Stimulated activated naive CD4-positive, alpha-beta T cell (primary cell): ENCODE results near the gene TMEM88.

Experiments used
- DNase-seq, 6 experiments: peaks; one replicate each; lab custom pipeline; 2025; lab: John Stamatoyannopoulos, UW

Gene TMEM88

DNA sequence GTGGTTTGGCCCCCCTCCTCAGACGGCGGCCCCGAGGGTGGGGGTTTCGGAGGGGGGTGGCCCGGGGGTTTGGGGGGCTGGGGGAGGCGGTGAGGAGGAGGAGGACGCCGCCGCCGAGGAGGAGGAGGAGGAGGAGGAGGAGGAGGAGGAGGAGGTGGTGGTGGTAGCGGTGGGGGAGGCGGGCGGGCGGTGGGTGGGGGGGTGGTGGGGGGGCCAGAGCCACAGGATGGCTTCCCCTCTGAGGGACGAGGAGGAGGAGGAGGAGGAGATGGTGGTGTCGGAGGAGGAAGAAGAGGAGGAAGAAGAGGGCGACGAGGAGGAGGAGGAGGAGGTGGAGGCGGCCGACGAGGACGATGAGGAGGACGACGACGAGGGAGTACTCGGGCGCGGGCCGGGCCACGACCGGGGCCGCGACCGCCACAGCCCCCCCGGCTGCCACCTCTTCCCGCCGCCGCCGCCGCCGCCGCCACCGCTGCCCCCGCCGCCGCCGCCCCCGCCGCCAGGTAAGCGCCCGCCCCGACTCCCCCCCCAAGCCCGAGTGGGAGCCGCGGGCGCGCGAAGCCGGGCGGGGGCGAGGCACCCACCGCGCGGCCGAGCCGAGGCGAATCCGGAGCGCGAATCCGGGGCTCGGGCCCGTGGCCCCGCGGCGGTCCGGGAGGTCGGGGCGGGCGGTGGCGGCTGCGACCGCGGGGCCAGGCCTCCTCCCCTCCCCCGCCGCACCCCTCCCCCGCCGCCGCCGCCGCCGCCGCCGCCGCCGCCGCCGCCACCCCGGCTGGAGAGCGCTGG lies 29.9 kb downstream of the TMEM88 start:
- DNase-seq: peak in 4 of 6 experiments; percentile 30 to 45 (median 36)

GRCh38 chr17:7885367-7886226 lies 30.7 kb downstream of the TMEM88 start:
- DNase-seq: peak in 3 of 6 experiments; percentile 38 to 53 (median 45)

DNA sequence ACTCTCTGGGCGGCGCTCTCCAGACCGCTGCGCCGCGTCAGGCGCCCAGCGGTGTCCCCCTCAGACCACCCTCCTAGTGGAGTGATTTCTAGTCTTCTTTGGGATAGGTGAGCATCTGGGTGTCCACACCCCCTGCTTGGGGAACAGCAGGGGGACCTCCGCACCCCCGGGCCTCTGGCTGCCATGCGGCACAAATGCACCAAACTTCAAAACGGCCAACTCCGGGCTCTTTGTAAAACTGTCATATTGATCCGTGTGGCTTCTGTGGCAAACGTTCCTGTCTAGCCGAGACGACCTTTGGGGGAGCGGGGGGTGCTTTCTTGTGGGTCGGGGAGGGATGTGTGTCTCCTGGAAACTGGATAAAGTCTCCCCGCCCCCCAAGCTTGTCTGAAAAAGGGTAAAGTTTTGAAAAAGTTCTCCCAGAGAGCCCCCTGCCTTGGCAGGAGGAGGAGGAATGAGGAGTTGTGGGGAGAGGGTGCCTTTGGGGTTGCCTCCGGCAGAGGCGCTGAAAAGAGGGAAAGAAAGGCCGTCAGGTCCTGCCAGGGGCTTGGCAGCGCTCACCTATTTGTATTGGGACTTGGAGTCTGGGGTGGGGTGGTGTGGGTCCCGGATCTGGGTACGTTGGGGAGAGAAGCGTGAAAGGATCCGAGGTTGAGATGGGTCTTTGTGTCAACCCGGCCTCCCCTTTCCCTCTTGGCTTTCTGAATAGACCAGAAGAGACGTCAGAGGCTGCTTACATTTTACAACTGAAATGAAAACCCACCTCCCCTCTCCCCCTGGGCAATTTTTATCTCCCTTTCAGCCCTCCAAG lies 31.6 kb downstream of the TMEM88 start:
- peak; percentile 64 to 77 (median 66) for DNase-seq

DNA sequence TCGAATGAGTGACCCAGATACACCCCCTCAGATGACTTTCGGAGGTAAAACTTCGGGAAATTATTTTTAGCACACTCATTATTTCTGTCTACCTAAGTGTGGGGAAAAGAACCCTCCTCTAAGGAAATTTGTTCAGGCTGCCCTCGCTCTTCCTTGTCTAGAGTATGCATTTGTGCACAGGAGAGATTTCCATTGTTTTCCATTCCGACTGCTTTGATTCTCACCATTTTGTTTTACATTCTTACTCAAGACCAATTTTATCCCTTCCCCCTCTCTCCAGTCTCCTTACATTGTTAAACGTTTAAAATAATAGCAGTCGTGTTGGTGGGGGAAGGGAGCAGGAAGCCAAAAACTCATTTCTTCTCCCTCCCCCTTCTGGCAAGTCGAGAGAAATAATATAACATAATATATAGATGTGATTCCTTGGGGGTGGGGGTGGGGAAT lies 32.2 kb downstream of the TMEM88 start:
- no peak for DNase-seq

- DNase-seq: peak; percentile 71 to 95 (median 92)
Observed at GRCh38 chr17:7887482-7888183, 32.8 kb downstream of the TMEM88 start.

DNA sequence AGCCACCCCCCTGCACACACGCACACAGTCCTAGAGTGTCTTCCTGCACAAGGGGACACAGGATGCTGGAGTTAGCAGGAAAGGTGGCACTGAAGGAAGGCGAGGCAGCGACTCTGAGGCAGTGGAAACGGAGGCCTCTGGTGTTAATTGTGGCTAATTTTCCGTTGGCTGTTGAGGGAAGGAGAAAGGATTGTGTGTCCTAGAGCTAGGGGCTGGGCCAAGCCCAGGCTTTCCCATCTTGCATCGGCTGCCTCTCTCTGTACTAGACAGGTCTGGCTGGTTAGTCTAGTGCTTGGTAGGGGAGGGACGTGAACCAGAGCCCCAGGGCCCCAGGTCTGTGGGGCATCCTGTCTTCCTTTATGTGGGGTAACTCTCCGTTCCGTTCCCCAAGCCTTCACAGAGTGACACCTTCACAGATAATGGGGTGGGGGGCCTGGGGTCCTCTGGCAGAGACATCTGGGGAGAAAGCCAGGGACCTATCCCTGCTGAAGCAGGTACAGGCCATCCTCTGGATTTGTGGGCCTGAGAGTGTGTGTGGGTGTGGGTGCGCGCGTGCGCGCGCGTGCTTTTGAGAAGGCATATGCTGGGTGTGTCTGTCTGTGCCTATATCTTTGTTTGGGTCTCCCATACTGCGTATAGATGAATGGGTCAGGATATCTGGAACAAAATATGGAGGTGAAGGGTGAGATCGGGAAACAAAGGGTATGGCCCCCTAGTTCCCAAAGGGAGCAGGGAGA lies 33.5 kb downstream of the TMEM88 start, which contains the start of gene CHD3:
Gene CHD3 (plus strand): TSS at position 606 of the 737 bp plus-strand sequence. CDS start 212 bp downstream, outside the sequence.
- peak; percentile 17 to 53 (median 44) for DNase-seq

DNA sequence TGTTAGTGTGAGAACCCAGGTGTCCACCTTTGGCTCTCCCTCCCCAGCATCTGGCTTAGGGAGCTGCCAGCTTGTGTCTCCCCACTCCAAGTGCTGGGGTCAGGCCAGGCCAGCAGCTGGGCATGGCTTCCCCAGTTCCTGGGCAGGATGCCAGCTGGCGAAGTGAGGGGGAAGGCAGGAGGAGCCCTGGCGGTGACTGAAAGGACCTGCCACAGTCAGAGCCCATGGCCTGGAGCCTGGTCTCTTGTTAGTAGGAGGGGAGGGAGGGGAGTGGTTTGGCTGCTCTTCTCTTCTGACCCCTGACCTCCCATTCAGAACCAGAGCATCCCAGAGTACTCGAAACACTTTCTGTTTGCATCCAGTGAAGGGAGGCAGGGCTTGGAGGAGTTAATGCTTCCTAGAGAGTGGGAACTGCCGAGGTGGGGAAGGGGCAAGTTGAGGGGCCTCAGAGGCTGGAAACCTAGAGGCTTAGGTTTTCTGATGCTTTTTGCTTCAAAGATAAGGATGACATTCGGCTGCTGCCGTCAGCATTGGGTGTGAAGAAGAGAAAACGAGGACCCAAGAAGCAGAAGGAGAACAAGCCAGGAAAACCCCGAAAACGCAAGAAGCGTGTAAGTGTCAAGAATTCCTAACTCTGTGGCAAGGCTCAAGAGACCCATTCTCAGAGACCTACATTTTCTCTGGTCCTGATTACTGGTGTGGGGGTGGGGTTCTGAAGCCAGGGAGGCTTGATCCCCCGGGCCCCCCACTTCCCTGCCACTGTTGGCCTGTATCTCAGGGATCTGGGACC lies 34.5 kb downstream of the TMEM88 start:
- peak in 1 of 6 experiments; percentile 36 for DNase-seq

- DNase-seq: no peak
Observed at GRCh38 chr17:7893187-7893880, 38.5 kb downstream of the TMEM88 start.

DNA sequence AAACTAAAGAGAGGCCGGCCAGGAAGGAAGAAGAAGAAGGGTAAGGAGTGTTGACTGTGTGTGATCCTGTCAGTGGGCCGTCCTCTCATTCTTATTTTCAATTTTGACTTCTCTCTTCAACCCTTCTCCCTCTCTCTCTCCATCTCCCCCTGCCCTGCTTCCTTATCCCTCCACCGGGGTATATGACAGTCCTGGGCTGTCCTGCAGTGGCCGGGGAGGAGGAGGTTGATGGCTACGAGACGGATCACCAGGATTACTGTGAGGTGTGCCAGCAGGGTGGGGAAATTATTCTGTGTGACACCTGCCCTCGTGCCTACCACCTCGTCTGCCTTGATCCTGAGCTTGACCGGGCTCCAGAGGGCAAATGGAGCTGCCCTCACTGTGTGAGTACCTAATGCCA lies 39.4 kb downstream of the TMEM88 start:
- DNase-seq: no peak

DNA sequence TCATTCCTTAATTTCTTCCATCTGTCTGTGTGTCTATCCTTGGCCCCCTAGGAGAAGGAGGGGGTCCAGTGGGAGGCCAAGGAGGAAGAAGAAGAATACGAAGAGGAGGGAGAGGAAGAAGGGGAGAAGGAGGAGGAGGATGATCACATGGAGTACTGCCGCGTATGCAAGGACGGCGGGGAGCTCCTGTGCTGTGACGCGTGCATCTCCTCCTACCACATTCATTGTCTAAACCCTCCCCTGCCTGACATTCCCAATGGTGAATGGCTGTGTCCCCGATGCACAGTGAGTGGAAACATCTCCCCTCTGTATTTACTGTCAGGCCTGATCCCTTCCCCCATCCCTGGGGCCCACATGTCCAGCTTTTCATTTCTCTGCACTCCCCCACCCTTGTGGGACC lies 40.0 kb downstream of the TMEM88 start:
- DNase-seq: no peak

DNA sequence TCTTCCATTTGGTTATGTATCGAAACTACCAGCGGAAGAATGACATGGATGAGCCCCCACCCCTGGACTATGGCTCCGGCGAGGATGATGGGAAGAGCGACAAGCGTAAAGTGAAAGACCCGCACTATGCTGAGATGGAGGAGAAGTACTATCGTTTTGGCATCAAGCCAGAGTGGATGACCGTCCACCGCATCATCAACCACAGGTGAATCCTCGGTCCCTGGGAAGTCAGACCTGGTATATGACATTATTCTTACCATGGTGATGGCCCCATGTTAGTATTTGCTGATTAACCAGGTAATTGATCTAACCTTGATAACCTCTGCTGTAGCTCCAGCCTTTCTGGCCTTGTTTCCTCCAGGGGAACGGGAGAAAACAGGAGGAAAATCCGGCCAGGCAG lies 42.2 kb downstream of the TMEM88 start:
- DNase-seq: no peak

- peak in 2 of 6 experiments; percentile 5 to 41 for DNase-seq
Observed at GRCh38 chr17:7897773-7898172, 42.9 kb downstream of the TMEM88 start.

DNA sequence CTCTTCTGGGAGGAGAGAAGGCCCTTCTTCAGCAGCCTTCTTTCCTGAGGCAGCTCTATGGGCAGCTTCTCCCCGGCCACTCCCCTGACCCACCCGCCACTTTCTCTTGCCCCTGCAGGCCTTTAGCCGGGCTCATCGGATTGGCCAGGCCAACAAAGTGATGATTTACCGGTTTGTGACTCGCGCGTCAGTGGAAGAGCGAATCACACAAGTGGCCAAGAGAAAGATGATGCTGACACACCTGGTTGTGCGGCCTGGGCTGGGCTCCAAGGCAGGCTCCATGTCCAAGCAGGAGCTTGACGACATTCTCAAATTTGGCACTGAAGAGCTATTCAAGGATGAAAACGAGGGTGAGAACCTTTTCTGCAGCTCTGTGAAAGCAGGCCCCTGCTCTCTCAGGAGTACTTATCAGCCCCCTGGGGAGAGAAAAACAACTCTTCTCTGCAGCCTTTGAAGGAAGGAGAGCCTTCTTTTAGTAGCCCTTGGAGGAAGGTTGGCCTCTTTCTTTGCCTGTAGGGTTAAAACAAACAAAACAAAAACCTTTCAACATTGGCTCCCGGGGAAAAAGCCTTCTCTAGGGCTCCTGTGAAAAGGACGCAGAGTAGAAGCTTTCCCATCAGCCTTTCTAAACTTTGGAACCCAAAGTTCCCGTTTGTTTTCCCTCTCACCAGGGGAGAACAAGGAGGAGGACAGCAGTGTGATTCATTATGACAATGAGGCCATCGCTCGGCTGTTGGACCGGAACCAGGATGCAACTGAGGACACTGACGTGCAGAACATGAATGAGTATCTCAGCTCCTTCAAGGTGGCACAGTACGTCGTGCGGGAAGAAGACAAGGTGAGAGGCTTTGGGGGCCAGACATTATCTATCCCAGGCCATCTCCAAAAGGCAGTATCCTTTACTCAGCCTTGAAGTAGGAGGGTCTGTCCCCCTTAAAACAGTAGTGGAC lies 48.6 kb downstream of the TMEM88 start:
- no peak for DNase-seq
